GM15510 (cell line): ENCODE data around the gene GBGT1.

Source experiments
- POLR2A ChIP-seq: IDR thresholded peaks from 3 replicates; pipeline ENCODE4 v1.6.1; 2011; ENCODE audit warnings: borderline replicate concordance; ENCODE audit not compliant: insufficient read length; ENCODE audit errors: extremely low read depth

Gene GBGT1

DNA sequence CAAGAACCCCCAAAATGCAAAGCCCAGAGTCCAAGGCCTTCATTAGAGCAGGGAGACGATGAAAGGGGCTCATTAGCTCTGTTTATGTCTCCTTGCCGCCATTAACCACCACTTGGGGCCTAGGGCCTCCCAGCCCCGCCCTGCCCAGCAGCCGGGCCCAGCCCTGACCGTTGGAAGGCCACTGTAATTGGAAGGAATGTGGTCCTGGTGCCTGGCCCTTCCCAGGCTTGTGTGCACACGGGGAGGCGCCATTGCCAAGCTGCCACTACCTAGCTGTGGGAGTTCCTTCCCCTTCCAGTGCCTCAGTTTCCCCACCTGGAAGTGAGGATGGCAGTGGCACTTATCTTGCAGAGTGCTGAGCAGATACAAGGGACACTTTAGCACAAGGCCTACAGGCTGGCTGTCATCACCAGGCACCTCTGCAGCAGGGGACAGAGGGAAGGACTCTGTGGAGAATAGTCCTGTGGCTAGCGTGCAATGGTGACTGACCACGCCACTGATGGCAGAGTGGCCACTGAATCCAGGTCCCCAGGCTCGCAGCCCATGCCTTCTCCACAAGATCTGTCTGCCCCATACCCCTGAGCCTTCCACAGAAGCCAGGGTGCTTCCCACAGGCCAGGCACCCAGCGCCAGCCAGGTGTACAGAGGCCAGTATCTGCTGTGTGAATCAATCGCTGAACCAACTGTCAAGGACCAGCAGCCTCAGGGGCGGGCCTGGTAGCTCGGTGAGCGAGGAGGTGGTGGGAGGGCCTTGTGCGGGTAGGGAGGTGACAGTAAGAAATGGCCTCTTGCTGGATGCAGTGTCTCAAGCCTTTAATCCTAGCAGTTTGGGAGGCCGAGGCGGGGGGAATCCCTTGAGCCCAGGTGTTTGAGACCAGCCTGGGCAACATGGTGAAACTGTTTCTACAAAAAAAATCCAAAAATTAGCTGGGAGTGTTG lies 20.8 kb downstream of the GBGT1 start:
- TF ChIP-seq POLR2A = no peak

DNA sequence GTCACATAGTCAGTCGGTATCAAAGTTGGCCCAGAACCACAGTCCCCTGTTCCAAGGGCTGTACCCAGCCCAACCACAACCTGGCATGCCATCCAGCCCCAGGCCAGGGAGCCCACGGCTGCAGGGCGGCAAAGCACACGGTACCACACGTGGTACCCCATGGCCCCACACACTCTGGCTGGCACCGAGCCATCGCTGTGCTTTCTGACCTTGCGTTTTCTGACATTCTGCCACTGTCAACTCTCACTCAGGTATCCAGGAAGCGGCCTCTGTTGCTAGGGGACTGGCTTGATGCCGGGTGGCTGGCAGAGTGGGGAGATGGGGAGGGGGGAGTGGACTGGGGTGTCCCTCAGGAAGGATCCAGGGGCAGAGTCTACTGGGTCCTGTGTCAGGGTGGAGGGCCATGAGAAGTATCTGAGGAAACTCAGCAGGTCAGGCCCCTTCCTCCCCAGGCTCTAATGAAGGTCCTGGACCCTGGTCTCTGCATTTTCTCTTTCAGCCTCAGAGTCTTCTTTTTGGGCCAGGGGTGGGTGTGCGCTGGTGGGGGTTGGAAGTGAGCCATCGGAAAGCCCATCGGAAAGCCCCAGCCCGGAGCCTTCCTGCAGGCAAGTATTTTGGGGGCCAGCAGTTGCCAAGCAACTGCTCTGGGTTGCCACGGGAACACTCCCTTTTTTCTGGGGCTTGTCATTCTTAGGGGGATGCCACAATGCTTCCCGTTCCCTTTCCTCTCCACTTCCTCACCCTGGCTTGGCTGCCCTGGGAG lies 21.7 kb downstream of the GBGT1 start:
- TF ChIP-seq POLR2A = no peak

DNA sequence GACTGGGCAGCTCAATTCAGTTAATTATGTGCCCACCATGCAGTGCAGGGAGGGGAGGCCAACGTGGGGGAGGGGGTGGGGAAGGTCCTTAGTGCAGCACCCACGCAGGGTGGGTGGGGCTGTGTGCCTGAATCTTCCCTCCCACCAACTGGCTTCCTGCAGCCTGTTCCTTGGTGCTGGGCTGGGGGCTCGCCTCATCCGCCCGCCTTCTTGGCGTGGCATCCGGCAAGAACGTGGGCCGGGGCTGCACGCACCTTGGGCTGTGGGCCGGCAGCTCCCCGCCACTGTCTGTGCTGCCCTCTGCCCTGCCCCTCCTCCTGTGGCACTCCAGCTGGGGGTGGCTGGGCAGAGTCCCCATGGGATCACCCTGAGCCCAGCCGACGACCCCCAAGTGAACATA lies 23.1 kb downstream of the GBGT1 start:
- no peak for TF ChIP-seq POLR2A

DNA sequence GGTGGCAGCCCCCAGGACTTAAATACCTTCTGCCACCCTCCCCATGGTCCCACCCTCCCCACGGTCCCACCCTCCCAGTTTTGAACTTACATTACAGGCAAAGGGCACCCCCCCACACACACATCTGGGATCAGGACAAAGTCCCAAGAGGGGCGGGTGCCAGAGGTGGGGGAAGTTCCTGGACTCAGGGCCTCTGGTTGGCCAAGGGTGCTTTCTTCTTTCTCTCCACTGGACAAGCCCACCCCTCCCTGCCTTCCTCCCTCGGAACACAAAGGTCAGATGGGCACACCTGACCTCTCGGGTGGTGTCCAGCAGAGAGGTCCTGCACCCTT lies 23.6 kb downstream of the GBGT1 start:
- TF ChIP-seq POLR2A = no peak

DNA sequence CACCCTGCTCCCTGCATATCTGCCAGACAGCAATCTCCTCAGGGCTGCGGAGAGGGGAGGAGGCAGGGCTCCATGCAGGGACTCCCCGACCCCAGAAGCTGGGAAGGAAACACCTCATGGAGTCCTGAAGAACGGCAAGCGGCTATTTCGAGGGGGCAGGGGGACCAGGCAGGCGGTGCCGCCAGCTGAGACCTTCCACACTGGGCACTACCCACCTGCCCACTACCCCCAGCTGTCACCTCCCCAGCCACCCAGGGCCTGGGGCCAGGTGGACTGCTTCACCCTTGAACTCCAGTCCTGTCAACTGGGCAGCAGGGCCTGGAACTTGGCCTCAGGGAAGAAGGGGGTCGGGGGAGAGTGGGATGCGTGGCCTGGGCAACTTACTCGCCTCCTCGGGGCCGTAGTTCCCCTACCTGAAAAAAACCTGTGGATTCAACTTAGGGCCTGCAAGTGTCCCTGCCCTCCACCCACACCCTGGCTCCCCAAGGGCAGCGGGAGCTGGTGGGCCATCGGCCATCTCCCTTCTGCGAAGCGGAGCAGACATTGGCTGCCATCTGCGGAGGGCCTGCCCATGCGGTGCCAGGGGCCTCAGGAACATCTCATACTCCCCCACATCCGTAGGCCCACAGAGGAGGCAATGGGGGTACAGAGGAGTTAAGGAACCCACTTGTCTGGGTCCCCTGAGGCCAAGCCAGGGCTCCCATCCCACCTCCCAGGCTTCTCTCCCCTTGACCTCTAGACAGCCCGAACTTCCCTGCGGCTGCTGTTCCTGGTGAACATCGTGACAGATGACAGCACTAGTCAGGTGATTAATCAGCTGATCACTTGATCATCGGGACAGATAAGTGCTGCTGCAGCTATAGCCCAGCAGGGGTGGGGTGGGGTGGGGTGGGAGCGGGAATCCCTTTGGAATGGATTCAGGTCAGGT lies 24.2 kb downstream of the GBGT1 start:
- TF ChIP-seq POLR2A = no peak

DNA sequence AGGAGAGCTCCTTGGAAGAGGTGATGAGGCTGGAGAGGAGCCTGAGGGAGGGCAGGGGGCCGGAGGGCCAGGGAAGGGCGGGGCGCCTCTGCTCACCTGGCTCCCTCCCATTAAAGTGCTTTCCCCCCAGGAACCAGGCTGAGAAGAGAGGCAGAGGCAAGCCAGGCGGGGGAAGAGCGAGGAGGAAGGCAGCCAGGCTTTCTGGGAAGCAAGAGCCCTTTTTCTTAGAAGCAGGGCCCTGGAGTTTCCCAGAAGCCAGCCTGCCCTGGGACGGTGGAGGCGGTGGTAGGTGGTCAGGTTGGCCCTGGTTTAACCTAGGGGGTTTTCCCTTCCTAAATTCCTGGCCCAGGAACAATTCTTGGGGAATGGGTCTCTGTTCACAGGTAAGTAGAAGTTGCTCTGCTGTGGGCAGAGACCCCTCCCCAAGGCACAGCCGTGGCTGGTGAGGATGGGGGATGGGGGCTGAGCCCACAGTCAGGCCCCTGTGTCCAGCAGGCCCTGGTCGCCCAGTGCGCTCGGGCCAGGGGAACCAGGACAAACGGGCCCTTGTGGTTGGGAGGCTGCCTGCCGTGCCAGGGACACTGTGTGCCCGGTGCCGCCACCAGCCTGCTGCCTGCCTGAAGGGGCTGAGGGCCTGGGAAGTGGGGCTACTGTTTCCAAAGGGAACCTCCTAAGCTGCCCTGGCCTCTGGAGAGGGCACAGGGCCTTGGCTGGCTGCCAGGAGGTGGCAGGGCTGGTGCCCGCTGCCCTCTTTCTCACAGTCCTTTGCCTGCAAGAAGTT lies 26.1 kb downstream of the GBGT1 start:
- no peak for TF ChIP-seq POLR2A

DNA sequence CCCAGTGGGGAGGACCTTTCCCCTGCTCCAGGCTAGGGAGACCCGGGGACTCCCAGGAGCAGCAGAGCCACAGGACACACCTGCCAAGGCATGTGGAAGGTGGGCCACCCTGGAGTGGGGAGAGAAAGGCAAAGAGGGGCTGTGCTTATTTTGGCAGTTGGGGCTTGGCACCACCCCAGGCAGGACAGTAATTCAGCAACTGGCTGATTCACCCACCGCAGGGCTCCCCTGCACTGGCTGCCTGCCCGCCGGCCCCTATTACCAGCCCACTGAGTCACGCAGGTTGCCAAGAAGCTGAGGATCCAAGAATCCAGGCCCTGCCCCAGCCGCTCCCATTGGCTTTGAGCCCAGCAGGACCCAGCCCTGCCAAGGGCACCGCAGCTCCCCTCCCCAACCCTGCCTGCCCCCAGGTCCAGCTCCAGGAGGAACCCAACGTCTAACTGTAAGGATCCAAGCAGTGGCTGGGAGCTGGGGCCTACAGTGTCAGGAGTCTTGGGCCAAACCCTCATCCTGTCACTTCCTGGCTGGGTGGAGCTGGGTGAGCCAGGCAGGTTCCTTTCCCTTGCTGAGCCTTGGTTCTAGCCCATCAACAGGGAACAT lies 28.5 kb downstream of the GBGT1 start:
- no peak for TF ChIP-seq POLR2A

DNA sequence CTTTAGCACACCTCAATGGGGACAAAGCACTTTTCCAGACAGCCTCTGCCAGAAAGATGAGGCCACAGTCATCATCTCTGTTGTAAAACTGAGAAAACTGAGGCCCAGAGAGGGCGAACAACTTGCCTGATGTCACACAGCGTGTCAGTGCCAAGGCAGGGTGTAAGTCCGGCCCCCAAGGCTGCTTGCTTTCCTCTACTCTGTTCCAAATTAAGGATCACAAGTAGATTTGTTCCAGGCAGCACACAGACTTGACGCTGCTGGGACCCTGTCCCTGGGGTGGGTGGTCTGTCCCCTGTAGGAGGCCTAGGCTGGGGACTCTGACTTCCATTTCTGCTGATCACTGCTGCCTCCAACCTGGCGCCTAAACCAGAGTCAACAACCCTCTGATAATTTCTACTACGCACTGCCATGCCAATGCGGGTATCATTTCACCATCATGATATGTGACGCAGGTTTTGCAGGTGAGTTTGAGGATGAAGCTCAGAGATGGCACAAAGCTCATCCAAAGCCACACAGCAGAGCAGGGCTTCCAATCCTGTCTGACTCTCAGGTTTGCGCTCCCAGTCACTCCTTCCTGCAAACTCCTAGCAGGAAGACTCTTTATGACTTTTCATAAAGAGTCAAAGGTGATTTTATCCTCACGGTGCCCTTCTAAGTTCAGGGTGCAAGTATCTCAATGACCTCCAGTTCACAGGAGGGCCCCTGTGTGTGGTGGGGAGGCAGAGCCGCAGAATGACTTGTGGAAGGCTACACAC lies 29.1 kb downstream of the GBGT1 start:
- TF ChIP-seq POLR2A = no peak

DNA sequence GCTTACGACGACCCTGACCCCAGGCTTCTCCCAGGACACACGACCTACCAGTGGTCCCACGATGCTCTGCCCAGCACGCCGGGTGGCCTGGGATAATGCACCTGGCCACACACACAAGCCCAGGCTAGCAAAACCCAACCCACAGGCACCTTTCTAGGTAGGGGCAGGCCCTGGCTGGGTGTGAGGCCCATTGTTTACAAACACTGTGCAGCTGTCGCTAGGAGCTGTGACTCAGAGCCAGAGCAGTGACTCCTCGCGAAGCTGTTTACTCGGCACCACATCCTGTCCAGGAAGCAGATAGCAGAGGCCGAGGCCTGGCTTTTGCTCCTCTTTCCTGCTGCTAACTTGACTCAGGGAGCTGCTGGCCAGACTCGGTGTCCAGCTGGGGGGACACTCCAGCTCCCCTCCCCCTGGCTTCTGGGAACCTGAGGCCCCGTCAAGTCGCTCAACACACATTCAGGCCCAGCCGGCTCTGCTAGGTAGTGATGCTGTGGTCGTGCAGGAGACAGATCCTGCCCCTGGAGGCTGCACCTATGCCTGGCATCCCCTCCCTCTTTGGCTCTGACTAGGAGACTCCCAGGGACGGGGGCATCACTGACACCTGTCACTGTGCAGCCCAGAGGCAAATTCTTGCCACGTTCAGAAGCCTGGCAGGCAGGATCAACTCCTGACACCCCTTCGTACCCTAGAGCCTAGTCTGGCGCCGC lies 29.9 kb downstream of the GBGT1 start:
- peak; percentile 23 for TF ChIP-seq POLR2A

DNA sequence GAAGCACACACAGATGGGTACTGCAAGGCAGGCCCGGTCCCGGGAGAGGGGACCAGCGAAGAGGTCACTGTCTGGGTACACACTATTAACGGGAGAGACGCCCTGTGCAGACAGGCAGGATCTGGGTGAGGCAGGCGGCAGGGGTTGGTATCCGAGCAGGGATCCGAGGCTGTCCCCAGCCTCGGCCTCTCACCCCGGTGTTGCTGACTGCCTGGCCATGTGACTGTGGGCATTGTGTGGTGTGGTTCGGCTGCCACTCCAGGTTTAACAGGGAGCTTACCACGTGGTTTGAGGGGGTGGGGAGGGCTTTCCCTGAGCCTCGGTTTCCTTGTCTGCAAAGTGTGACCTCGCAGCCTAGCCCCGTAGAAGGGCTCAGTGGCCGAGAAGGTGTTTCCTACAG lies 31.5 kb downstream of the GBGT1 start:
- TF ChIP-seq POLR2A = no peak

DNA sequence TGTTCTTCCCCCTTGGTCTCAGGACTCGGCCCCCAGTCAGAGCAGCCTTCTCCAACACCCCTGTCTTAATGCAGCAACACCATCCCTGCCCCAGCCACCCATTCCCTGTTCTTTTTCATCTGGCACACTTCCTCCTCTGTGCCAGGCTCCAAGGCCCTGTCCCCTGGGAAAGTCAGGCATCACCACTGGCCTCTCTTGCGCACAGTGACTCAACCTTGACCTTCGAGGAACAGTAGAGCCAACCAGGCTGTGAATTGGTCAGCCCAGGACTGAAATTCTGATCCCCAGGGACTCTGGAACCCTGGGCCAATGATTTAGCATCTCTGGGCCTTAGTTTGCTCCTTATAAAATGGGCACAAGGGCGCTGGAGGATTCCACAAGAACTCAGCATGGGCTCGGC lies 32.2 kb downstream of the GBGT1 start:
- no peak for TF ChIP-seq POLR2A

DNA sequence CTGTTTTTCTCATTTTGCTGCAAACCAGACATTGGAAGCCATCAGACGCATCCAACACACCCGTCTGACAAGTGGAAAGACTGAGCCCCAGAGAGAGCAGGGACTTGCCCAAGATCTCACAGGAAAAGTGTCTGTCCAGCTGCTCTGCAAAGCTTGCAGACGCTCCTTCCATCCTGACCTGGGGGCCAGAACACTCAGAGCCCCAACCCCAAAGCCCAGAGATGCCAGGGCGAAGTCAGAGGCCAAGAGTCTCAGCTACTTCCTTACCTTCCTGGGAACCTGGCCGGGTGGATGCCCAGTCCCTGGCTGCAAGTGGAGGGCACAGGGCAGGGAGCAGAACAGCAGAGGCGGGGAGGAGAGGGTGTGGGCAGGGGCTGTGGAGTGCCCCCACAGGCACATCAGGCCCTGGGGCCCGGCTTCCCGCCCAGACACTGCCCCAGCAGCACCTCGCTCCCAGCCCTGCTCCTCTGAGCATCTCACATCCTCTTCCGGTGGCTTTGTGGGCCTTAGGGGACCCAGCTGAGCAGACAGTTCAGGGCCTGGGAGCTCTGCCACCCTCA lies 32.9 kb downstream of the GBGT1 start:
- TF ChIP-seq POLR2A = peak; percentile 34

DNA sequence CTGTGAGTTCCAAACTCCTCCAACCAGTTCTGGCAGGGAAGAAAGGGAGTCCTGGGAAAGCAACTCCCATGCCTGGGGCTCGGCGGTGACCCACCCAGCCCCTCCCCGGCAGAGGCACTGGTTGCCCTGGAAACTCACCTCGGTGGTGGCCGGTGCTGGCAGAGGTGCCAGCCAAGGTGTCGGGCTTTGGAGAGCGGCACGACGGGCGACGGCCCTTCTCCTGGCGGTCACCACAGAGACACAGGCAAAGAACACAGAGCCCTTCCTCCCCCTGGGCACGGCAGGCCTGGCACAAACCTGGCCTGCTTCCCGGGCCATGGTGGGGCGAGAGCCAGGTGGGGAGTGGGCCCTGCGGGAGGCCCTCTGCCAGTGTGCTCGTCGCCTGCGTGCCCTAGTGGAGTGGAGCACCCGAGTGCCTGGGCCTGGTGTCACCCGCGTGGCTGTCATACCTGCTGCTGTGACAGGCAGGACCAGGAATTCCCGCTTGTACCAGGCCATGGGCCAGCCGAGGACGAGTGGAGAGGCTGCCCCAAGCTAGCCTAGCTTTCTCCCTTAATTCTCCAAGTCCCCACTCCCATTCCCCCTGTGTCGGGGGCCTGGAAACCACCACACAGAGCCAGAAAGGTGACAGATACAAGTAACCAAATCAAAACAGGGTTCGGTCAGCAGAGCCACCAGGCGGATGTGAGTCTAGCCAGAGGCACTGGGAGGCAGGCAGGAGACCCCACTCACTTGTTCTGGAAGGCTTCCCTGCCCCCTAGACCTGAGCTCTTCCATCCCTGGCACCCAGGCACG lies 34.5 kb downstream of the GBGT1 start:
- no peak for TF ChIP-seq POLR2A
